HepG2 (cell line): ENCODE data around the gene CD44. TPM values are rescaled to one million over a fixed set of nuclear protein-coding genes. Genes with fewer than 3 reads are reported as not detected.

Experiments
- ATAC-seq: fragments of 200-7000 bp; cut with Tn5 transposase; 3 replicates; pipeline ENCODE4 v1.9.1; 2020; ENCODE audit warnings: mild to moderate bottlenecking, moderate library complexity
- BruUV-seq: library from RNA; stranded (reverse); fragments of 400-500 nt; replicated peaks from 2 replicates; lab custom pipeline; 2021; lab: Mats Ljungman, UMichigan
- CTCF ChIA-PET: fragments of 300-600 bp; formaldehyde crosslinking; extraction: SDS; loops from one replicate; lab custom pipeline; 2021; ENCODE audit warnings: low total read pairs, inconsistent platforms, low intra/inter-chr PET ratio; lab: Yijun Ruan, JAX
- POLR2A ChIA-PET: fragments of 350-600 bp; sonication (Branson Sonifier 250); formaldehyde crosslinking; loops from one replicate; lab custom pipeline; 2020; ENCODE audit warnings: antibody characterized with exemption, inconsistent platforms; lab: Yijun Ruan, JAX
- DNase-seq: peaks from one replicate; pipeline ENCODE4 v3.0.0-alpha.2; 2015; ENCODE audit warnings: low spot score
- FAIRE-seq: peaks from 3 replicates; lab custom pipeline; 2011; peaks lifted over from hg19 to GRCh38; lab: Jason Lieb, UNC
- H2AFZ ChIP-seq: one replicate; pipeline ENCODE4 v1.6.1; 2011; ENCODE audit warnings: low read length, inconsistent platforms
- H3K27ac ChIP-seq: fragments of 300-600 bp; 3 replicates; pipeline ENCODE4 v1.8.0; 2011; ENCODE audit warnings: mixed run types, mild to moderate bottlenecking, mixed read lengths, low read length, inconsistent platforms; ENCODE audit not compliant: insufficient read depth; ENCODE audit errors: extremely low read length
- H3K27me3 ChIP-seq, 2 experiments: fragments of 200-600 bp in 1 of 2; 2 replicates in 1 of 2; 3 replicates in 1 of 2; pipeline versions ENCODE4 v1.6.0 to v1.8.0; 2011; ENCODE audit warnings: low read length in 2 of 2, mild to moderate bottlenecking in 2 of 2, moderate library complexity in 2 of 2, inconsistent platforms in 1 of 2; ENCODE audit not compliant: insufficient read depth in 2 of 2, control insufficient read depth in 1 of 2
- H3K36me3 ChIP-seq, 2 experiments: fragments of 200-600 bp in 1 of 2; replicated peaks in 1 of 2; 2 replicates in 1 of 2; 3 replicates in 1 of 2; pipeline versions ENCODE4 v1.5.1 to v1.8.0; 2011; ENCODE audit warnings: low read length in 2 of 2, inconsistent platforms in 1 of 2; ENCODE audit not compliant: insufficient read depth in 2 of 2, control insufficient read depth in 1 of 2
- H3K4me1 ChIP-seq: 2 replicates; pipeline ENCODE4 v1.5.1; 2012; ENCODE audit warnings: low read length, inconsistent platforms; ENCODE audit not compliant: insufficient read depth
- H3K4me2 ChIP-seq: 2 replicates; pipeline ENCODE4 v1.6.0; 2011; ENCODE audit warnings: low read depth, low read length, inconsistent platforms
- H3K4me3 ChIP-seq, 3 experiments: fragments of 200-600 bp in 1 of 3; sonication (generic), shearing (Covaris generic) in 1 of 3; replicated peaks in 1 of 3; 2 replicates each; pipeline ENCODE4 v1.5.1; 2011 to 2016; ENCODE audit warnings: low read length in 3 of 3, inconsistent platforms in 2 of 3, low read depth in 2 of 3, mild to moderate bottlenecking in 2 of 3, control low read depth in 1 of 3, mixed read lengths in 1 of 3; ENCODE audit not compliant: insufficient read depth in 1 of 3
- H3K79me2 ChIP-seq: one replicate; pipeline ENCODE4 v1.6.1; 2011; ENCODE audit warnings: low read length, inconsistent platforms; ENCODE audit not compliant: insufficient read depth
- H3K9ac ChIP-seq: 2 replicates; pipeline ENCODE4 v1.6.0; 2011; ENCODE audit warnings: mild to moderate bottlenecking, low read depth, low read length, inconsistent platforms; ENCODE audit not compliant: insufficient read depth
- H3K9me3 ChIP-seq: 2 replicates; pipeline ENCODE4 v1.5.1; 2012; ENCODE audit warnings: mild to moderate bottlenecking, low read length
- H4K20me1 ChIP-seq: 2 replicates; pipeline ENCODE4 v1.6.0; 2011; ENCODE audit warnings: inconsistent platforms, mild to moderate bottlenecking, low read length, moderate library complexity; ENCODE audit not compliant: insufficient read depth
- ARNT2 ChIP-seq: sonication (generic); formaldehyde crosslinking; IDR thresholded peaks from 2 replicates; pipeline ENCODE4 v1.8.0; 2022; ENCODE audit warnings: mild to moderate bottlenecking, low read depth, missing genetic modification reagents, moderate library complexity
- ERF ChIP-seq: IDR thresholded peaks from 2 replicates; pipeline ENCODE4 v1.6.1; 2018; ENCODE audit warnings: missing biosample characterization, missing genetic modification reagents
- FOXK1 ChIP-seq: sonication (generic); formaldehyde crosslinking; IDR thresholded peaks from 2 replicates; pipeline ENCODE4 v1.4.0; 2020; ENCODE audit warnings: low read depth, missing genetic modification reagents, borderline replicate concordance
- HNRNPUL1 ChIP-seq: fragments of 200-400 bp; formaldehyde crosslinking; IDR thresholded peaks from 2 replicates; pipeline ENCODE4 v1.6.1; 2017; ENCODE audit warnings: low read depth, mild to moderate bottlenecking, low read length, moderate library complexity
- KDM5A ChIP-seq: fragments of 200-600 bp; sonication (generic); IDR thresholded peaks from 2 replicates; pipeline ENCODE4 v1.7.0; 2018; ENCODE audit warnings: antibody characterized with exemption, mild to moderate bottlenecking, low read length, borderline replicate concordance
- NFE2 ChIP-seq: sonication (generic); formaldehyde crosslinking; IDR thresholded peaks from 2 replicates; pipeline ENCODE4 v1.4.0; 2020; ENCODE audit warnings: missing genetic modification reagents
- PLRG1 ChIP-seq: fragments of 450-650 bp; conservative IDR thresholded peaks from 2 replicates; pipeline ENCODE4 v1.6.1; 2016
- RAD21 ChIP-seq: fragments of 450-650 bp; formaldehyde crosslinking; IDR thresholded peaks from 2 replicates; pipeline ENCODE4 v1.5.0; 2020; ENCODE audit warnings: mild to moderate bottlenecking
- SIN3A ChIP-seq: IDR thresholded peaks from 2 replicates; pipeline ENCODE4 v1.6.1; 2011; ENCODE audit warnings: low read depth, mild to moderate bottlenecking, control low read depth, low read length, borderline replicate concordance
- ZNF282 ChIP-seq: fragments of 450-650 bp; IDR thresholded peaks from 2 replicates; pipeline ENCODE4 v1.6.1; 2018; ENCODE audit not compliant: partially characterized antibody
- ZNF3 ChIP-seq: IDR thresholded peaks from 2 replicates; pipeline ENCODE4 v1.7.0; 2017; ENCODE audit warnings: inconsistent platforms
- ZNF331 ChIP-seq: sonication (generic); formaldehyde crosslinking; IDR thresholded peaks from 2 replicates; pipeline ENCODE4 v1.4.0; 2020; ENCODE audit warnings: missing genetic modification reagents
- ZNF343 ChIP-seq: sonication (generic); formaldehyde crosslinking; IDR thresholded peaks from 2 replicates; pipeline ENCODE4 v1.4.0; 2020; ENCODE audit warnings: mild to moderate bottlenecking, missing genetic modification reagents
- ZNF547 ChIP-seq: sonication (generic); formaldehyde crosslinking; IDR thresholded peaks from 2 replicates; pipeline ENCODE4 v1.5.1; 2020; ENCODE audit warnings: mild to moderate bottlenecking, missing genetic modification reagents
- ZNF703 ChIP-seq: sonication (generic); formaldehyde crosslinking; IDR thresholded peaks from 2 replicates; pipeline ENCODE4 v1.5.1; 2020; ENCODE audit warnings: missing genetic modification reagents, mild to moderate bottlenecking, moderate library complexity, borderline replicate concordance
- ZSCAN25 ChIP-seq: sonication (generic); formaldehyde crosslinking; IDR thresholded peaks from 2 replicates; pipeline ENCODE4 v1.8.0; 2022; ENCODE audit warnings: mild to moderate bottlenecking, missing genetic modification reagents
- WGBS: methylation state at CpG from one replicate; pipeline ENCODE4 v1.1.6; 2017; ENCODE audit warnings: low lambda C conversion rate; 5-methylcytosine and 5-hydroxymethylcytosine counted together
- in situ Hi-C: cut with HindIII; loops from 2 replicates; pipeline ENCODE4 v1.10.0; 2017; ENCODE audit warnings: low pct_unique_long_range_greater_than_20kb; ENCODE audit not compliant: extremely low pct_ligation_motif_present
- intact Hi-C: fragments of 100-400 bp; cut with micrococcal nuclease; formaldehyde crosslinking; loops from one replicate; pipeline ENCODE4 v1.10.0; 2022; ENCODE audit not compliant: unreplicated experiment
- polyA plus RNA-seq, 8 experiments: library from polyadenylated mRNA; depleted of rRNA in 3 of 8; stranded (reverse) in 7 of 8; unstranded in 1 of 8; fragments of >200 nt; fragmentation: Illumina TruSeq in 4 of 8; extraction: Trizol in 4 of 8; gene quantifications; 2 replicates each; pipeline versions ENCODE4 v1.2.1 to v1.2.3, GENCODE V29; 2011 to 2016; ENCODE audit warnings: low read depth in 4 of 8, missing spikeins in 1 of 8, mixed read lengths in 1 of 8; ENCODE audit not compliant: insufficient read depth in 1 of 8
- total RNA-seq, 5 experiments: library from RNA; depleted of rRNA; stranded (reverse); fragments of >200 nt; fragmentation: Illumina TruSeq; extraction: Trizol; gene quantifications; 2 replicates each; pipeline ENCODE4 v1.2.3, GENCODE V29; 2016; ENCODE audit warnings: low read depth in 1 of 5
- TF ChIP-seq, protein P1 (sequence below): sonication (generic); formaldehyde crosslinking; IDR thresholded peaks from 2 replicates; pipeline ENCODE4 v1.5.1; 2020; ENCODE audit warnings: mild to moderate bottlenecking, missing genetic modification reagents

The CD44 gene
- total and polyA plus RNA-seq, 2 of the 13 experiments (the other 11 are each of a cell fraction or from before 2014, with no cell fraction given), result 0.02 to 0.11 TPM

DNA sequence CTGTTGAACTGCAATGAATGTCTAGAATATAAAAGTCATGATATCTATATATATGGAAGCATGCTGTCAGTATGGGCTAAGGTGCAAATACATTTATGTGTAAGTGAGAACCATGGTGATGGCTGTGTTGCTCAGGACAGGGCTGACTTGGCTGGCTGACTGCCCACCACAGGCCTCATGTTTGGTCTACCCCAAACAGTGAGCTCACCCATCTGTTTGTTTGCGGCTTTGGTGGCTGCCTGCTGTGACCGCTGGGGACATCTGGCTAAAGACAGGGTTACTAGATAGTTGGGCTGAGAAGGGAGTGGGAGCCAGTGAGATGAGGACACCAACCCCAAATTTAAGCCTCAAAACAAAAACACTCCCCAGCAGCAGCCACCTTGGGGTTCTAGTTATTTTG is 6.3 kb downstream of the CD44 start:
- no peak overlapping the region for H3K4me2 ChIP-seq
- H3K9me3 ChIP-seq, result no peaks in the 10 kb centered on the region
- CTCF ChIA-PET, result no interaction called here
- no peaks in the 10 kb centered on the region for H3K36me3 ChIP-seq
- H3K79me2 ChIP-seq, result no peaks in the 10 kb centered on the region
- intact Hi-C loops, result no loop called here
- no peak for TF ChIP-seq KDM5A
- TF ChIP-seq FOXK1 (CRISPR knock-in tag), result no peak
- TF ChIP-seq ERF, result no peak
- TF ChIP-seq ZNF343 (CRISPR knock-in tag), result no peak
- TF ChIP-seq ZNF3 (CRISPR knock-in tag), result no peak
- no peak for TF ChIP-seq ZNF331 (CRISPR knock-in tag)
- no peak for TF ChIP-seq ZNF547 (CRISPR knock-in tag)
- no peak for TF ChIP-seq ZSCAN25 (CRISPR knock-in tag)
- no peak for TF ChIP-seq ARNT2 (CRISPR knock-in tag)
- TF ChIP-seq RAD21, result no peak
- peaks cover 0 to 12% of the 10 kb centered on the region in 2 experiments; a peak in 1 of 5 replicates for H3K27me3 ChIP-seq
- in situ Hi-C loops, result no loop called here
- no peaks in the 10 kb centered on the region for H4K20me1 ChIP-seq
- FAIRE-seq, result no peak
- BruUV-seq, result no TSS peak
- H2AFZ ChIP-seq, result no peak overlapping the region
- no peak overlapping the region for H3K27ac ChIP-seq
- POLR2A ChIA-PET, result no interaction called here
- H3K9ac ChIP-seq, result no peak overlapping the region
- ATAC-seq, result peak; percentile 67
- 0% methylated on average over 2 of the region's 2 CpGs for WGBS
- no peak overlapping the region for H3K4me3 ChIP-seq
- DNase-seq, result no peak
- no peaks in the 10 kb centered on the region for H3K4me1 ChIP-seq

- Histone ChIP-seq H3K27ac (no peak overlapping the region), H3K36me3 (no peaks in the 10 kb centered on the region), H3K4me3 (no peak overlapping the region), H3K9ac (no peak overlapping the region), H3K79me2 (no peaks in the 10 kb centered on the region), H3K9me3 (no peaks in the 10 kb centered on the region), H2AFZ (no peak overlapping the region), H3K27me3 (peaks cover 0 to 12% of the 10 kb centered on the region in 2 experiments; a peak in 1 of 5 replicates), H3K4me1 (no peaks in the 10 kb centered on the region), H4K20me1 (no peaks in the 10 kb centered on the region), H3K4me2 (no peak overlapping the region)
- BruUV-seq, result no TSS peak
- 41% methylated on average over 7 of the region's 7 CpGs for WGBS
- POLR2A ChIA-PET, result no interaction called here
- in situ Hi-C loops, result no loop called here
- FAIRE-seq (no peak), DNase-seq (no peak), ATAC-seq (no peak)
- intact Hi-C loops, result no loop called here
- CTCF ChIA-PET, result no interaction called here
- TF ChIP-seq ZNF282, result no peak
- no peak for TF ChIP-seq ZNF703 (CRISPR knock-in tag)
- TF ChIP-seq NFE2, result no peak
- no peak for TF ChIP-seq SIN3A
- no peak for TF ChIP-seq PLRG1
- TF ChIP-seq, protein P1, sequence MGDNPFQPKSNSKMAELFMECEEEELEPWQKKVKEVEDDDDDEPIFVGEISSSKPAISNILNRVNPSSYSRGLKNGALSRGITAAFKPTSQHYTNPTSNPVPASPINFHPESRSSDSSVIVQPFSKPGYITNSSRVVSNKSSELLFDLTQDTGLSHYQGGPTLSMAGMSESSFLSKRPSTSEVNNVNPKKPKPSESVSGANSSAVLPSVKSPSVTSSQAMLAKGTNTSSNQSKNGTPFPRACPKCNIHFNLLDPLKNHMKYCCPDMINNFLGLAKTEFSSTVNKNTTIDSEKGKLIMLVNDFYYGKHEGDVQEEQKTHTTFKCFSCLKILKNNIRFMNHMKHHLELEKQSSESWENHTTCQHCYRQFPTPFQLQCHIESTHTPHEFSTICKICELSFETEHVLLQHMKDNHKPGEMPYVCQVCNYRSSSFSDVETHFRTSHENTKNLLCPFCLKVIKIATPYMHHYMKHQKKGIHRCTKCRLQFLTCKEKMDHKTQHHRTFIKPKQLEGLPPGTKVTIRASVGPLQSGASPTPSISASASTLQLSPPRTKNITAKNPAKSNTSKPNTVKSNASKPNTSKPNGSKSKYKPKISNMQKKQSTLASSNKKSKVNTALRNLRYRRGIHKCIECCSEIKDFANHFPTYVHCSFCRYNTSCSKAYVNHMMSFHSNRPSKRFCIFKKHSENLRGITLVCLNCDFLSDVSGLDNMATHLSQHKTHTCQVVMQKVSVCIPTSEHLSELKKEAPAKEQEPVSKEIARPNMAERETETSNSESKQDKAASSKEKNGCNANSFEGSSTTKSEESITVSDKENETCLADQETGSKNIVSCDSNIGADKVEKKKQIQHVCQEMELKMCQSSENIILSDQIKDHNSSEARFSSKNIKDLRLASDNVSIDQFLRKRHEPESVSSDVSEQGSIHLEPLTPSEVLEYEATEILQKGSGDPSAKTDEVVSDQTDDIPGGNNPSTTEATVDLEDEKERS (CRISPR knock-in tag), result no peak
- no peak for TF ChIP-seq HNRNPUL1
Measured at GRCh38 chr11:35146074-35146521, 7.1 kb downstream of the CD44 start.
